ENCODE results near the gene ZPBP2. TPM values are rescaled to one million over a fixed set of nuclear protein-coding genes. Genes with fewer than 3 reads are reported as not detected.

Gene ZPBP2
- total and polyA plus RNA-seq, 2 of the 13 experiments (the other 11 are each of a cell fraction or from before 2014, with no cell fraction given): not detected

- ChIA-PET POLR2A (no interaction called here), CTCF (ENCODE audit: low intra/inter-chr PET ratio, low total read pairs) (no interaction called here)
- Histone ChIP-seq H3K9me3 (ENCODE audit: low read length) (peaks cover 18% of the 10 kb centered on the region), H3K36me3 (replicated peaks in 1 of 2; ENCODE audit: control insufficient read depth in 1 of 2, insufficient read depth in 2 of 2, low read length in 2 of 2) (no peaks in the 10 kb centered on the region), H3K4me2 (ENCODE audit: low read depth, low read length) (no peak overlapping the region), H3K27ac (ENCODE audit: extremely low read length, insufficient read depth, low read length) (no peak overlapping the region), H3K4me1 (ENCODE audit: insufficient read depth, low read length) (peaks cover 16% of the 10 kb centered on the region), H2AFZ (ENCODE audit: low read length) (no peak overlapping the region), H3K4me3 (replicated peaks in 1 of 3; ENCODE audit: insufficient read depth in 1 of 3, low read depth in 2 of 3, low read length in 3 of 3) (no peak overlapping the region), H3K27me3 (ENCODE audit: control insufficient read depth in 1 of 2, insufficient read depth in 2 of 2, low read length in 2 of 2) (no peaks in the 10 kb centered on the region), H3K79me2 (ENCODE audit: insufficient read depth, low read length) (no peaks in the 10 kb centered on the region), H4K20me1 (ENCODE audit: insufficient read depth, low read length) (no peaks in the 10 kb centered on the region), H3K9ac (ENCODE audit: insufficient read depth, low read depth, low read length) (no peak overlapping the region)
- WGBS (ENCODE audit: low lambda C conversion rate): 21% methylated on average over 2 of the region's 2 CpGs
- no peak for FAIRE-seq
- TF ChIP-seq AGO2 (optimal IDR thresholded peaks at IDR 0.05; ENCODE audit: low read depth, low read length) (no peak), ZBTB7A (CRISPR knock-in tag; IDR thresholded peaks at IDR 0.05) (no peak), HOXD1 (CRISPR knock-in tag; IDR thresholded peaks at IDR 0.05) (no peak), STAT6 (CRISPR knock-in tag; IDR thresholded peaks at IDR 0.05; ENCODE audit: borderline replicate concordance) (no peak), KDM5B (CRISPR knock-in tag; IDR thresholded peaks at IDR 0.05; ENCODE audit: borderline replicate concordance) (no peak), THAP8 (CRISPR knock-in tag; IDR thresholded peaks at IDR 0.05; ENCODE audit: borderline replicate concordance) (no peak), ATF6 (CRISPR knock-in tag; conservative IDR thresholded peaks at IDR 0.05) (no peak), ZSCAN30 (CRISPR knock-in tag; IDR thresholded peaks at IDR 0.05) (no peak), ZNF256 (CRISPR knock-in tag; conservative IDR thresholded peaks at IDR 0.05) (no peak), STAG1 (CRISPR knock-in tag; IDR thresholded peaks at IDR 0.05) (no peak), ZNF354B (CRISPR knock-in tag; IDR thresholded peaks at IDR 0.05) (no peak)
- in situ Hi-C loops (cut with HindIII; ENCODE audit: extremely low pct_ligation_motif_present, low pct_unique_long_range_greater_than_20kb) (no loop called here), intact Hi-C loops (cut with micrococcal nuclease; ENCODE audit: unreplicated experiment) (no loop called here)
- no peak for DNase-seq (ENCODE audit: low spot score)
- no TSS peak for BruUV-seq (replicated peaks)
- no peak for ATAC-seq
Measured at GRCh38 chr17:39826334-39826733, 41.7 kb upstream of the ZPBP2 start.
